ENCODE results near the gene PRR20C.
"Not testable (repeated sequence)": the region's sequence is repeated elsewhere in the genome, so short reads cannot be mapped to it uniquely, and the experiment has no call there.

Gene PRR20C

GRCh38 chr13:57153761-57154160 is at the start of gene PRR20C:
Gene PRR20C, plus strand, starts transcription at chr13:57154061. Its CDS starts 387 bp downstream, at chr13:57154448.
- not testable (repeated sequence) for DNase-seq (ENCODE audit: low read depth in 2 of 2)

GRCh38 chr13:57114945-57115344 is 38.9 kb upstream of the PRR20C start:
- DNase-seq (ENCODE audit: low read depth in 2 of 2) = no peak

- DNase-seq (ENCODE audit: low read depth in 2 of 2) = no peak
These were observed 30.2 kb upstream of the PRR20C start for GRCh38 chr13:57123681-57124080.

- DNase-seq (ENCODE audit: low read depth in 2 of 2) = no peak
These were observed 25.0 kb upstream of the PRR20C start for GRCh38 chr13:57128909-57129308.

GRCh38 chr13:57136093-57136492 is 17.8 kb upstream of the PRR20C start:
- DNase-seq (ENCODE audit: low read depth in 2 of 2) = no peak

- no peak for DNase-seq (ENCODE audit: low read depth in 2 of 2)
These were observed 16.3 kb upstream of the PRR20C start for GRCh38 chr13:57137585-57137984.

GRCh38 chr13:57138988-57139387 is 14.9 kb upstream of the PRR20C start:
- DNase-seq (ENCODE audit: low read depth in 2 of 2) = no peak

- not testable (repeated sequence) for DNase-seq (ENCODE audit: low read depth in 2 of 2)
These were observed 14.1 kb upstream of the PRR20C start for GRCh38 chr13:57139781-57140180.

- not testable (repeated sequence) for DNase-seq (ENCODE audit: low read depth in 2 of 2)
These were observed 13.5 kb upstream of the PRR20C start, which contains the start of gene PRR20A for GRCh38 chr13:57140235-57140968. Gene PRR20A, plus strand, starts transcription at chr13:57140918. Its CDS starts 387 bp downstream, at chr13:57141305.

GRCh38 chr13:57147188-57147587 is 6.7 kb upstream of the PRR20C start, which contains the start of gene PRR20B:
Gene PRR20B, plus strand, starts transcription at chr13:57147488. Its CDS starts 387 bp downstream, at chr13:57147875.
- not testable (repeated sequence) for DNase-seq (ENCODE audit: low read depth in 2 of 2)

GRCh38 chr13:57148106-57148505 is 5.8 kb upstream of the PRR20C start:
- DNase-seq (ENCODE audit: low read depth in 2 of 2) = not testable (repeated sequence)

GRCh38 chr13:57160332-57160731 is 6.5 kb downstream of the PRR20C start, which contains the start of gene PRR20D:
Gene PRR20D, plus strand, starts transcription at chr13:57160632. Its CDS starts 387 bp downstream, at chr13:57161019.
- DNase-seq (ENCODE audit: low read depth in 2 of 2) = not testable (repeated sequence)

- DNase-seq (ENCODE audit: low read depth in 2 of 2) = not testable (repeated sequence)
These were observed 13.0 kb downstream of the PRR20C start, which contains the start of gene PRR20E for GRCh38 chr13:57166897-57167296. Gene PRR20E, plus strand, starts transcription at chr13:57167197. Its CDS starts 387 bp downstream, at chr13:57167584.

- DNase-seq (ENCODE audit: low read depth in 2 of 2) = no peak
These were observed 37.8 kb downstream of the PRR20C start for GRCh38 chr13:57191667-57192066.

Measured in stimulated activated CD4-positive, alpha-beta T cell treated with anti-CD3 and anti-CD28 coated beads, Interleukin-1b, Interleukin-23, amount 100 ng/mL, for 1 hour (primary cell).